Lower lobe of right lung (tissue), 2 donors: ENCODE results near the gene DPYSL3. TPM values are rescaled to one million over a fixed set of nuclear protein-coding genes. Genes with fewer than 3 reads are reported as not detected.

Experiments
- ATAC-seq, 2 donors: fragments of 200-7000 bp; cut with Tn5 transposase; one replicate each; pipeline ENCODE4 v1.9.1; 2020 to 2022; ENCODE audit warnings: mild to moderate bottlenecking in 2 of 2, moderate library complexity in 2 of 2
- DNase-seq: peaks from one replicate; pipeline ENCODE4 v3.0.0-alpha.2; 2020
- H3K27ac ChIP-seq: fragments of 200-600 bp; one replicate; pipeline ENCODE4 v1.8.0; 2022
- H3K27me3 ChIP-seq: fragments of 200-600 bp; one replicate; pipeline ENCODE4 v1.8.0; 2022; ENCODE audit warnings: low read depth
- H3K36me3 ChIP-seq: fragments of 200-600 bp; one replicate; pipeline ENCODE4 v1.8.0; 2022; ENCODE audit warnings: mild to moderate bottlenecking
- H3K4me1 ChIP-seq: fragments of 200-600 bp; one replicate; pipeline ENCODE4 v1.8.0; 2022
- H3K4me3 ChIP-seq: fragments of 200-600 bp; one replicate; pipeline ENCODE4 v1.8.0; 2022; ENCODE audit warnings: mild to moderate bottlenecking
- H3K9me3 ChIP-seq: fragments of 200-600 bp; one replicate; pipeline ENCODE4 v1.8.0; 2022
- intact Hi-C: fragments of 100-400 bp; cut with DNase I; formaldehyde crosslinking; loops from one replicate; pipeline ENCODE4 v1.11.0; 2022
- total RNA-seq: library from RNA; stranded (reverse); fragmentation: NEBNext Ultra II Directional; extraction: Animal tissue kit (Norgen Biotek cat#: 25700); gene quantifications from one replicate; pipeline ENCODE4 v1.2.1, GENCODE V29; 2021
- TF ChIP-seq, protein P1 (sequence below): fragments of 200-600 bp; IDR thresholded peaks from one replicate; pipeline ENCODE4 v1.8.0; 2022; ENCODE audit warnings: antibody characterized with exemption, mild to moderate bottlenecking
- donor health status: DM: no; HTN: yes; CAD: no; lungs with severe emphysema.

DPYSL3 gene
- total RNA-seq, 1 donor from 2014 or later, result 45.7 TPM

DNA sequence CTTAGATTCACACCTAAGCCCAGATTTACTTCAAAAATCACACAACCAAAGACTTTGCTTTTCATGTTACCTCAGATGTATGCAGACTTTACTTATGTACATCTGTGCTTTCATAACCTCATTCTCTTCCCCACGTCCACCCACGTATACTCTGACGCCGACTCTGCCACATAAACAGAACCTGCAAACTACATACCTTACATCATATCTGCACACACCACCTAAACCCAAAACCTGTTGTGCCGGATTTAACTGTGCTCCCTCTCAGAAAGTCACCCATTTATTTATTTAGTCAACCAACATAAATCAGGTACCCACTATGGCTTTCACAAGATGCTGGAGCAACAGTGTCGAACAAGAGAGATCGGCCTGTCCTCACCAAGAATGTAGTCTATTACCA, 1.0 kb upstream of the DPYSL3 start:
- Histone ChIP-seq H3K36me3 (no peaks in the 10 kb centered on the region), H3K9me3 (no peaks in the 10 kb centered on the region), H3K4me3 (no peak overlapping the region), H3K27me3 (peaks cover 15% of the 10 kb centered on the region), H3K4me1 (no peaks in the 10 kb centered on the region), H3K27ac (no peak overlapping the region)
- DNase-seq, result no peak
- intact Hi-C loops, result no loop called here
- no peak for ATAC-seq
- TF ChIP-seq, protein P1, sequence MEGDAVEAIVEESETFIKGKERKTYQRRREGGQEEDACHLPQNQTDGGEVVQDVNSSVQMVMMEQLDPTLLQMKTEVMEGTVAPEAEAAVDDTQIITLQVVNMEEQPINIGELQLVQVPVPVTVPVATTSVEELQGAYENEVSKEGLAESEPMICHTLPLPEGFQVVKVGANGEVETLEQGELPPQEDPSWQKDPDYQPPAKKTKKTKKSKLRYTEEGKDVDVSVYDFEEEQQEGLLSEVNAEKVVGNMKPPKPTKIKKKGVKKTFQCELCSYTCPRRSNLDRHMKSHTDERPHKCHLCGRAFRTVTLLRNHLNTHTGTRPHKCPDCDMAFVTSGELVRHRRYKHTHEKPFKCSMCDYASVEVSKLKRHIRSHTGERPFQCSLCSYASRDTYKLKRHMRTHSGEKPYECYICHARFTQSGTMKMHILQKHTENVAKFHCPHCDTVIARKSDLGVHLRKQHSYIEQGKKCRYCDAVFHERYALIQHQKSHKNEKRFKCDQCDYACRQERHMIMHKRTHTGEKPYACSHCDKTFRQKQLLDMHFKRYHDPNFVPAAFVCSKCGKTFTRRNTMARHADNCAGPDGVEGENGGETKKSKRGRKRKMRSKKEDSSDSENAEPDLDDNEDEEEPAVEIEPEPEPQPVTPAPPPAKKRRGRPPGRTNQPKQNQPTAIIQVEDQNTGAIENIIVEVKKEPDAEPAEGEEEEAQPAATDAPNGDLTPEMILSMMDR, result no peak

DNA sequence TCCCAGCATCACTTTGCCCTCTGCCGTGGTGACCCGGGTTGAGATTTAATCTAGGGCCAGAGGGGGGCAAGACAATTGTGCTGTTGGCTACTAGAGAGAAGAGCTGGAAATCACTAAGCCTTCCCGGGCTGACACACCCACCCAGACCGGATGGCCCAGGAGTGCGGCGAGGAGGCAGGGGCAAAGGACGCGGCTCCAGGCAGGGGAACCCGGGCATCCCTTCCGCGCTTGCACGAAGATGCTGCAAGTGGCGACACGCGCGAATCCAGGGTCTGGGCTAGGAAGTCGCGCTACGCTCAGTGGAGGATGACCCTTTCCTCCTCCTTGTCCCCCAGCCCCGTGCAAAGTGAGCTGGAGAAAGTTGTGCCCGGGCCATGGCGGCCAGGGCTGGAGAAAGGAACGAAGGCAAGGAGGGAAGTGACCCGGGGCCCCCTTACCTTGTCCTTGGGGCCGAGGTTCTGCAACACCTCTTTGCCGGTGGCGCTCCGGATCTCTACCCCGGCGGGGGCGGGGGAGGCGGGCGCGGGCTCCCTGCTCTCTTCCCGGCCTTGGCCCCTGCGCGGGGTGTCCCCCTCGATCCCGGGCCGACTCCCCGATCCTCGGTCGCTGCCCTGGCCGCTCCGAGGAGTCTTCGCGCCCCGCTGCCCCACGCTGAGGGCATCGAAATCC, 693 bp downstream of the DPYSL3 start:
- Histone ChIP-seq H3K4me3 (peak overlapping the region; percentile 66), H3K36me3 (no peaks in the 10 kb centered on the region), H3K27ac (peak overlapping the region; percentile 80), H3K4me1 (peaks cover under 1% of the 10 kb centered on the region), H3K27me3 (peaks cover 15% of the 10 kb centered on the region), H3K9me3 (no peaks in the 10 kb centered on the region)
- DNase-seq (no peak), ATAC-seq (peak; percentile 62 to 68)
- intact Hi-C loops, result no loop called here
- TF ChIP-seq, protein P1, result no peak

DNA sequence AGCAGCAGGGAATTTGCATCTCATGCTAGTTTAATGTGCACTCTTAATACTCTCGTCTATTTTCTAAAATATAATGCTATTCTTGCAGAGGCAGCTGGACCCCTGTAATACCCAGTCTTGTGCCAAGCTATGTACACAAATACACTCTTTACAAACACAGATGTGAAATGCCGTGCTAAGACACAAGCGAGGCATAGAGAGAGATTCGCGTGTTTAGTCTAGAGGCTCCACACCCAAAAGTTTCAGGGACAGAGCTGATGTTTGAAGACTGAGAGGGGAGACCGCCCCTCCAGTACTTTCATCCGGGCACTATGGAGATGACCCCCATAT, 1.2 kb downstream of the DPYSL3 start:
- Histone ChIP-seq H3K36me3 (no peaks in the 10 kb centered on the region), H3K27me3 (peaks cover 15% of the 10 kb centered on the region), H3K4me1 (peaks cover 6% of the 10 kb centered on the region), H3K27ac (peak overlapping the region; percentile 80), H3K9me3 (no peaks in the 10 kb centered on the region), H3K4me3 (peak overlapping the region; percentile 66)
- no peak for ATAC-seq
- TF ChIP-seq, protein P1, result no peak
- no peak for DNase-seq
- intact Hi-C loops, result no loop called here

DNA sequence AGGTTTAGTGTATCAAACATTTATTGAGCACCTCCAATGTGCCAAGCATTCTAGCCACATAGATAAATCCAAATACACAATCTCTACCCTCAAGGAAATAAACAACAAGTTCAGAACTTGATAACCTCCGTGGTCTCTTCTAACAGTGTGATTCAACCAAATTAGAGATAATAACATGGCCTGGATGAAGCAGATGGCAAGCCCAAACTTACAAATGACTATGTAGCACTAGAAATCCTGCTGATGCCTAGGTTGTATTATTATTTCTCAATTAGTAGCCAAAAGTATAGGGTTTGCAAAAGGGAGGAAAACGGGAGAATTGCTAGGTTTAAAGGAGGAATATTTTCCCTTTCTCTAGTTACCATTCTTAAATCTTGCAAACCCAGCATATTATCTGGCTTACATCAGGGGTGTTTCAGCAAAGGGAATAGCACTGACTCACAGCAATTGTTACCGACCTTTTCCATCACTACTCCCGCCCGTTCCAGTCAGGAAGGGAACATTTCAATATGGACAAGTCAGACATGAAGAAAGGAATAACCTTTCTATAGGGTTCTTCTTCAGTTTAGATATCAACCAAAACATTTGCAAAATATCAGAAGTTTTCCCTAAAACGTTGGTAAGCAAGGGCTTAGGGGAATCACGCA, 2.3 kb downstream of the DPYSL3 start:
- no peaks in the 10 kb centered on the region for H3K9me3 ChIP-seq
- ATAC-seq (no peak), DNase-seq (no peak)
- H3K4me3 ChIP-seq, result peak overlapping the region; percentile 66
- H3K27ac ChIP-seq, result peak overlapping the region; percentile 80
- no peaks in the 10 kb centered on the region for H3K36me3 ChIP-seq
- TF ChIP-seq, protein P1, result no peak
- intact Hi-C loops, result no loop called here
- peaks cover 8% of the 10 kb centered on the region for H3K4me1 ChIP-seq
- peaks cover 15% of the 10 kb centered on the region for H3K27me3 ChIP-seq

DNA sequence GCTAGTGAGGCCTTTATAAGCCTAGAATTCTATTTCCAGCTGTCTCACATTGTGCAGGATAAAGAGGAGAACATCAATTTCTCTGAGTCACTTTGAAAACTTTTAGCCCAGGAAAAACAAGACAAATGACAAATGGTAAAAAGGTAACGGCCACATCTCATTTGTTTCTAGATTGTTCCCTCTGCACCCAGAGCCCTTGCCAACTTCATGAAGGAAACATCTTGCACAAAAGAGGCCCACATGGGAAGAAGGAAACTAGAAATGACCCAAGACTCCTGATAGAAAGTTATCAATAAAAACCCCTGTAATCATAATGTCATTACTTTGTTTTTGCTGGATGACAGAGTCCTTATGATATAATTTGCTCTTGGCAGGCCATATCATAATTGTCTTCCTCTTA, 5.3 kb downstream of the DPYSL3 start:
- Histone ChIP-seq H3K27ac (no peak overlapping the region), H3K4me3 (no peak overlapping the region), H3K4me1 (peaks cover 8% of the 10 kb centered on the region), H3K27me3 (peaks cover 6% of the 10 kb centered on the region), H3K9me3 (no peaks in the 10 kb centered on the region), H3K36me3 (no peaks in the 10 kb centered on the region)
- no peak for DNase-seq
- no peak for ATAC-seq
- TF ChIP-seq, protein P1, result no peak
- intact Hi-C loops, result no loop called here
